ENCODE measurements around the gene HCN1.

The HCN1 gene

GRCh38 chr5:45264447-45264846, 431.7 kb downstream of the HCN1 start:
- Histone ChIP-seq H3K4me3 (replicated peaks; ENCODE audit: insufficient read depth, low read length) (no peak overlapping the region), H3K27ac (replicated peaks) (no peak overlapping the region), H3K27me3 (ENCODE audit: insufficient read depth, poor library complexity, severe bottlenecking) (no peaks in the 10 kb centered on the region)
- DNase-seq (ENCODE audit: low read depth in 1 of 2, low spot score in 1 of 2), result no peak
- no peak for TF ChIP-seq REST (IDR thresholded peaks at IDR 0.05; ENCODE audit: insufficient replicate concordance, low read depth)
- TF ChIP-seq, protein P1, sequence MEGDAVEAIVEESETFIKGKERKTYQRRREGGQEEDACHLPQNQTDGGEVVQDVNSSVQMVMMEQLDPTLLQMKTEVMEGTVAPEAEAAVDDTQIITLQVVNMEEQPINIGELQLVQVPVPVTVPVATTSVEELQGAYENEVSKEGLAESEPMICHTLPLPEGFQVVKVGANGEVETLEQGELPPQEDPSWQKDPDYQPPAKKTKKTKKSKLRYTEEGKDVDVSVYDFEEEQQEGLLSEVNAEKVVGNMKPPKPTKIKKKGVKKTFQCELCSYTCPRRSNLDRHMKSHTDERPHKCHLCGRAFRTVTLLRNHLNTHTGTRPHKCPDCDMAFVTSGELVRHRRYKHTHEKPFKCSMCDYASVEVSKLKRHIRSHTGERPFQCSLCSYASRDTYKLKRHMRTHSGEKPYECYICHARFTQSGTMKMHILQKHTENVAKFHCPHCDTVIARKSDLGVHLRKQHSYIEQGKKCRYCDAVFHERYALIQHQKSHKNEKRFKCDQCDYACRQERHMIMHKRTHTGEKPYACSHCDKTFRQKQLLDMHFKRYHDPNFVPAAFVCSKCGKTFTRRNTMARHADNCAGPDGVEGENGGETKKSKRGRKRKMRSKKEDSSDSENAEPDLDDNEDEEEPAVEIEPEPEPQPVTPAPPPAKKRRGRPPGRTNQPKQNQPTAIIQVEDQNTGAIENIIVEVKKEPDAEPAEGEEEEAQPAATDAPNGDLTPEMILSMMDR (IDR thresholded peaks at IDR 0.05; ENCODE audit: insufficient read depth, low read length), result no peak
- TF ChIP-seq GABPA (IDR thresholded peaks at IDR 0.05; ENCODE audit: low read depth), result no peak
- TF ChIP-seq SPI1 (IDR thresholded peaks at IDR 0.05; ENCODE audit: borderline replicate concordance, low read depth), result no peak
- no peak for TF ChIP-seq POLR2AphosphoS5 (IDR thresholded peaks at IDR 0.05; ENCODE audit: low read depth)

- TF ChIP-seq GABPA (IDR thresholded peaks at IDR 0.05; ENCODE audit: low read depth) (no peak), REST (IDR thresholded peaks at IDR 0.05; ENCODE audit: insufficient replicate concordance, low read depth) (no peak), POLR2AphosphoS5 (IDR thresholded peaks at IDR 0.05; ENCODE audit: low read depth) (no peak), SPI1 (IDR thresholded peaks at IDR 0.05; ENCODE audit: borderline replicate concordance, low read depth) (no peak)
- TF ChIP-seq, protein P1 (IDR thresholded peaks at IDR 0.05; ENCODE audit: insufficient read depth, low read length), result no peak
- Histone ChIP-seq H3K4me3 (replicated peaks; ENCODE audit: insufficient read depth, low read length) (no peak overlapping the region), H3K27me3 (ENCODE audit: insufficient read depth, poor library complexity, severe bottlenecking) (no peaks in the 10 kb centered on the region), H3K27ac (replicated peaks) (no peak overlapping the region)
- DNase-seq (ENCODE audit: low read depth in 1 of 2, low spot score in 1 of 2), result no peak
These were observed 434.1 kb downstream of the HCN1 start for GRCh38 chr5:45262061-45262590.

GRCh38 chr5:45261125-45261524, 435.1 kb downstream of the HCN1 start:
- Histone ChIP-seq H3K4me3 (replicated peaks; ENCODE audit: insufficient read depth, low read length) (no peak overlapping the region), H3K27me3 (ENCODE audit: insufficient read depth, poor library complexity, severe bottlenecking) (no peaks in the 10 kb centered on the region), H3K27ac (replicated peaks) (no peak overlapping the region)
- DNase-seq (ENCODE audit: low read depth in 1 of 2, low spot score in 1 of 2), result no peak
- TF ChIP-seq GABPA (IDR thresholded peaks at IDR 0.05; ENCODE audit: low read depth), result no peak
- TF ChIP-seq POLR2AphosphoS5 (IDR thresholded peaks at IDR 0.05; ENCODE audit: low read depth), result no peak
- no peak for TF ChIP-seq SPI1 (IDR thresholded peaks at IDR 0.05; ENCODE audit: borderline replicate concordance, low read depth)
- TF ChIP-seq REST (IDR thresholded peaks at IDR 0.05; ENCODE audit: insufficient replicate concordance, low read depth), result no peak
- TF ChIP-seq, protein P1 (IDR thresholded peaks at IDR 0.05; ENCODE audit: insufficient read depth, low read length), result no peak

All from HL-60 (cell line).